Right renal pelvis (tissue), 4 donors: ENCODE results near the gene FCMR. TPM values are rescaled to one million over a fixed set of nuclear protein-coding genes. Genes with fewer than 3 reads are reported as not detected.

Source experiments
- DNase-seq, 4 donors: peaks; one replicate each; pipeline ENCODE4 v3.0.0-alpha.2; 2013; ENCODE audit warnings: low read depth in 4 of 4, low spot score in 3 of 4, missing footprints in 1 of 4
- polyA plus RNA-seq, 4 donors: library from polyadenylated mRNA; unstranded; fragments of 120-200 nt; gene quantifications; one replicate each; pipeline ENCODE4 v1.2.1, GENCODE V29; 2013; ENCODE audit not compliant: insufficient read length in 4 of 4

The FCMR gene
- polyA plus RNA-seq, 4 donors: 2.1 to 2.7 (median 2.5) TPM

- DNase-seq: no peak
Measured at GRCh38 chr1:206903687-206904086, 18.1 kb downstream of the FCMR start.

GRCh38 chr1:206902702-206903101 is 19.0 kb downstream of the FCMR start:
- no peak for DNase-seq

- DNase-seq: no peak
Measured at GRCh38 chr1:206901944-206902343, 19.8 kb downstream of the FCMR start.

GRCh38 chr1:206900149-206900548 is 21.6 kb downstream of the FCMR start:
- DNase-seq: no peak

- no peak for DNase-seq
Measured at GRCh38 chr1:206899717-206900116, 22.0 kb downstream of the FCMR start.

- DNase-seq: no peak
Measured at GRCh38 chr1:206898915-206899431, 22.8 kb downstream of the FCMR start.

GRCh38 chr1:206898089-206898914 is 23.4 kb downstream of the FCMR start:
- no peak for DNase-seq

GRCh38 chr1:206897175-206897574 is 24.6 kb downstream of the FCMR start, which contains the start of gene IL24:
Gene IL24 (plus strand): TSS chr1:206897443. CDS start chr1:206897833, 390 bp downstream.
- no peak for DNase-seq

GRCh38 chr1:206896261-206896660 is 25.5 kb downstream of the FCMR start:
- no peak for DNase-seq

GRCh38 chr1:206895837-206896242 is 25.9 kb downstream of the FCMR start:
- no peak for DNase-seq

- no peak for DNase-seq
Measured at GRCh38 chr1:206895325-206895724, 26.4 kb downstream of the FCMR start.

- DNase-seq: no peak
Measured at GRCh38 chr1:206893380-206893779, 28.4 kb downstream of the FCMR start.

GRCh38 chr1:206892351-206892984 is 29.3 kb downstream of the FCMR start:
- DNase-seq: no peak

GRCh38 chr1:206891412-206891811 is 30.3 kb downstream of the FCMR start:
- no peak for DNase-seq

- no peak for DNase-seq
Measured at GRCh38 chr1:206890125-206891060, 31.3 kb downstream of the FCMR start.

GRCh38 chr1:206887701-206888100 is 34.0 kb downstream of the FCMR start:
- no peak for DNase-seq

- DNase-seq: no peak
Measured at GRCh38 chr1:206886831-206887230, 34.9 kb downstream of the FCMR start.

- DNase-seq: no peak
Measured at GRCh38 chr1:206885341-206886060, 36.2 kb downstream of the FCMR start.

GRCh38 chr1:206883876-206884275 is 37.9 kb downstream of the FCMR start:
- DNase-seq: no peak

- no peak for DNase-seq
Measured at GRCh38 chr1:206883160-206883559, 38.6 kb downstream of the FCMR start.
